Measurements from ENCODE around the gene MPZL1.

GRCh38 chr1:167781558-167781957 lies 59.8 kb downstream of the MPZL1 start:
- no peak for TF ChIP-seq CTCF (conservative IDR thresholded peaks at IDR 0.05)
- no peak for TF ChIP-seq ZFX (IDR thresholded peaks at IDR 0.05)

Data from C4-2B (cell line).